Bronchial epithelial cell (primary cell): ENCODE data around the gene TUBB2B. TPM values are rescaled to one million over a fixed set of nuclear protein-coding genes. Genes with fewer than 3 reads are reported as not detected.

Experiments
- DNase-seq: peaks from one replicate; pipeline ENCODE4 v3.0.0-alpha.2; 2010; ENCODE audit warnings: low read depth
- FAIRE-seq: peaks from 2 replicates; lab custom pipeline; 2011; peaks lifted over from hg19 to GRCh38; lab: Jason Lieb, UNC
- H3K27me3 ChIP-seq: 2 replicates; pipeline ENCODE4 v1.5.1; 2011; ENCODE audit warnings: low read length; ENCODE audit not compliant: control insufficient read depth, insufficient read depth
- H3K36me3 ChIP-seq: 2 replicates; pipeline ENCODE4 v1.5.1; 2011; ENCODE audit warnings: low read length; ENCODE audit not compliant: control insufficient read depth, insufficient read depth
- H3K4me3 ChIP-seq: 2 replicates; pipeline ENCODE4 v1.5.1; 2011; ENCODE audit warnings: mild to moderate bottlenecking, low read depth, low read length, control low read depth
- CTCF ChIP-seq: IDR thresholded peaks from 2 replicates; pipeline ENCODE4 v1.5.1; 2011; ENCODE audit warnings: mild to moderate bottlenecking, moderate library complexity, low read length, control low read depth, inconsistent platforms; ENCODE audit not compliant: insufficient read depth, severe bottlenecking
- total RNA-seq: library from RNA; depleted of rRNA; stranded (reverse); fragments of >200 nt; gene quantifications from 2 replicates; pipeline ENCODE4 v1.2.1, GENCODE V29; 2014

Gene TUBB2B
- total RNA-seq, 1 donor from 2014 or later = under 0.01 TPM

- Histone ChIP-seq H3K27me3 (no peaks in the 10 kb centered on the region), H3K36me3 (no peaks in the 10 kb centered on the region), H3K4me3 (no peak overlapping the region)
- DNase-seq (peak; percentile 99), FAIRE-seq (peak; percentile 62)
- TF ChIP-seq CTCF = peak; percentile 52
Measured at GRCh38 chr6:3209114-3210023, 18.1 kb downstream of the TUBB2B start.

- TF ChIP-seq CTCF = no peak
- H3K4me3 ChIP-seq = no peak overlapping the region
- peak; percentile 10 for DNase-seq
- FAIRE-seq = no peak
- no peaks in the 10 kb centered on the region for H3K36me3 ChIP-seq
- no peaks in the 10 kb centered on the region for H3K27me3 ChIP-seq
Measured at GRCh38 chr6:3208775-3209113, 18.7 kb downstream of the TUBB2B start.

GRCh38 chr6:3208098-3208774 is 19.2 kb downstream of the TUBB2B start:
- no peaks in the 10 kb centered on the region for H3K36me3 ChIP-seq
- peak; percentile 91 for DNase-seq
- FAIRE-seq = no peak
- no peak overlapping the region for H3K4me3 ChIP-seq
- no peaks in the 10 kb centered on the region for H3K27me3 ChIP-seq
- no peak for TF ChIP-seq CTCF

GRCh38 chr6:3206339-3207015 is 21.0 kb downstream of the TUBB2B start:
- FAIRE-seq (no peak), DNase-seq (no peak)
- Histone ChIP-seq H3K4me3 (no peak overlapping the region), H3K27me3 (no peaks in the 10 kb centered on the region), H3K36me3 (no peaks in the 10 kb centered on the region)
- no peak for TF ChIP-seq CTCF

- no peaks in the 10 kb centered on the region for H3K27me3 ChIP-seq
- peak; percentile 98 for DNase-seq
- H3K4me3 ChIP-seq = no peak overlapping the region
- no peak for TF ChIP-seq CTCF
- no peak for FAIRE-seq
- no peaks in the 10 kb centered on the region for H3K36me3 ChIP-seq
Measured at GRCh38 chr6:3205913-3206312, 21.5 kb downstream of the TUBB2B start.
